Measurements from ENCODE around the gene CD47.

CD47 gene

GRCh38 chr3:108028896-108029295 lies 61.9 kb downstream of the CD47 start:
- H3K27ac ChIP-seq: no peak overlapping the region
- TF ChIP-seq CTCF (IDR thresholded peaks at IDR 0.05) (no peak), ZFX (IDR thresholded peaks at IDR 0.05; ENCODE audit: borderline replicate concordance) (no peak)

DNA sequence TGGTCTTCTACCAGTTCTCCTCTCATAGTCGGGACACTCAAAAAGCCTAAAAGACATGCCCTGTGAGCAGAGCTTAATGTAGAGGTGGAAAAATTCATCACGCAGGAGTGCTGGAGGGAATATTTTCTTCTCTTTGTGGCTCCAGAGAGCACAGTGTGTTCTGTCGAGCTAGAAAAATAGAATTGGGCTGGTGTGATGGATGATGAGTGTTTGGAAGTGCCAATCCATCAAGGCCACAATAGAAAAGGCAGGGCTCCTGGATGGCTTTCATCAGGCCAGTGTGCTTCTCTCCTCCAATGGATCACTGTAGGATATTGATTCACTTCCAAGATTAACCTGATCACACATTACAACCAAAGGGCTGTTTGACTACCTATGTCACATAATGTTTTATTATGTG lies 65.7 kb downstream of the CD47 start:
- TF ChIP-seq ZFX (IDR thresholded peaks at IDR 0.05; ENCODE audit: borderline replicate concordance): no peak
- no peak for TF ChIP-seq CTCF (IDR thresholded peaks at IDR 0.05)
- no peak overlapping the region for H3K27ac ChIP-seq

DNA sequence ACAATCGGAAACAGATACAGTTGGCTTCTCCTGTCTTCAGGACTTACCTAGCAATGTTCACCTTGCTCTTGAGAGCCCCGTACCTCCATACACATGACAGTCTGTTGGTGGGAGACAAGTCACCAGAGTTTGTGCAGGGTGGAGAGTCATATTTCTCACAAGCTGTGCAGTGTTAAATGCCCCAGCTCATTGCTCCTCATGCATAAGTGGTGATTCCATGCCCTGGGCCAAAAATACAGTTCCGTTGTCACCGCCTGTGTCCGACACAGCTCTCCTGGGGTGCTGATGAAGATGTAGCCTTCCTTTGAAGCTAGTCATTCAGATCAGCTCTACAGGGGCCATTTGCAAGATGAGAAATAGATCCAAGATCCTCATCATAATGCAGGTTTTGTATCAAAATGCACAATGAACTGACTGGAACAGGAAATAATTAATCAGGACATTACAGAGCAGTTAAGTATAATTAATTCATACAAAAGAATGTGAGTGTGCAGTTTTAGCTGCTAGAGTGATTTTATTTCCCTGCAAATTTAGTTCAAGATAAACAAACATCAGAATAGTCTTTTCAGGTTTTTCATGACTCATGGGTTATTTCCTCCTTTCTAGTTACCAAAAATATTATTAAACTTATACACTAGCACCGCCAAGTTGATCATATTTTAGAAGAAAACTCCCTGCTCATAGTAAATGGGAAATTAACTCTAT lies 66.5 kb downstream of the CD47 start:
- no peak overlapping the region for H3K27ac ChIP-seq
- TF ChIP-seq CTCF (IDR thresholded peaks at IDR 0.05) (no peak), ZFX (IDR thresholded peaks at IDR 0.05; ENCODE audit: borderline replicate concordance) (no peak)

DNA sequence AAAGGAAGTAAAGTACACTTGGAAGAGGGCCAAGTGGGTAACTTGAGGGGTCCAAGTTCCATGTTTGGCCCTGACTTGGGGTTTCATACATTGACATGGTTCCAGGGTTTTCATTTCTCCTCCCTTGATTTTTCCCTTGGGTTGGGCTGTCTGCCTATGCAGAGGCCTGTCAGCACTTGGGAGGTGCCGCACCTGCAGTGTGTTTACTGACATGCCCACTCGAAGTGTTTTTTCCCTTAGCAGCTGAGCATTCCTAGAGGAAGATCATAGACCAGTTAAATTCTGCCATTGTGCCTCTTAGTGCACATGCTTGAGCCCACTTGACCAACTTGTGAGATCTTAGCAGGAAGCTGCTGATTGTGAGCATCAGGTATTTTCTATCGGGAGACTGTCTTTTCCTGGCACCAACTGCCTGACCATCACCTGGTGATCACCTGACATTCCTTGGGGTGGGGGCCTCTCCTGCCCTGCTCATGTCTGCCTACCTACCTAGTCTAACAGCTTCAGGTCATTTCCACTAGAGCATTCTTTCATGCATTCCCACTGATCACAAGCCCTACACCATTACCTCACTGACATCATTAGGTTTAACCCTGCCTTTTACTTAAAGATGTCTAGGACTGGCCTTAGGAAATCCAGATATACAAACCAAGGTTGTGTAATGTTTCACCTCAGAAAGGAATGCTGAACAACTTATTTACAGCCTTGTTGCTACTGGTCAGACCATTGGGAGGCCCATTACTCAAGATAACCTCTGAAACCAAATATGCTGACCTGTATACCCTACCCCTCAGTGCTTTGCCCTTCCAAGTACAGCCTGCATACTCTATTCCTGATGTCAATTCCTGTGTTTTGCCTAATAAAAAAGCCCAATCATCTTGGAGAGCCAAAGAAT lies 68.3 kb downstream of the CD47 start:
- no peak overlapping the region for H3K27ac ChIP-seq
- no peak for TF ChIP-seq ZFX (IDR thresholded peaks at IDR 0.05; ENCODE audit: borderline replicate concordance)

DNA sequence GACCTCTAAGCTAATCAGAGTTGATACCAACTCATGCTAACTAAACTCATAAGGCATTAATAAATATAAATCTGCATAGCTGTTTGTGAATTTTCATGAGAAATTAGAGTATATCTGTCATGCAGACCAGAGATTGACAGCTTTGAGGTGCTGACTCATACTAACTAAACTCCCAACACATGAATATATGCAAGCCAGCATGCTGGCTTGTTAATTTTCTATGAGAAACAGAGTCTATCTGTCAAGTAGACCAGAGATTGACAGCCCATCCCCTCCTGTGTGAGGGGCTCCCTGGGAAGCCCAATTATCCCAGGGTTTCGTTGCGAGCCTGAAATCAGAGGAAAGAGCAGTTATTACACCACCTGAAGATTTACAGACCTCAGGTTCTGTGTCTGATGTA lies 69.3 kb downstream of the CD47 start:
- TF ChIP-seq ZFX (IDR thresholded peaks at IDR 0.05; ENCODE audit: borderline replicate concordance) (no peak), CTCF (IDR thresholded peaks at IDR 0.05) (no peak)

GRCh38 chr3:108021131-108021530 lies 69.7 kb downstream of the CD47 start:
- TF ChIP-seq ZFX (IDR thresholded peaks at IDR 0.05; ENCODE audit: borderline replicate concordance) (no peak), CTCF (IDR thresholded peaks at IDR 0.05) (no peak)
- no peak overlapping the region for H3K27ac ChIP-seq

More for the DNA sequence above, 69.3 kb downstream of the CD47 start:
- no peak overlapping the region for H3K27ac ChIP-seq

DNA sequence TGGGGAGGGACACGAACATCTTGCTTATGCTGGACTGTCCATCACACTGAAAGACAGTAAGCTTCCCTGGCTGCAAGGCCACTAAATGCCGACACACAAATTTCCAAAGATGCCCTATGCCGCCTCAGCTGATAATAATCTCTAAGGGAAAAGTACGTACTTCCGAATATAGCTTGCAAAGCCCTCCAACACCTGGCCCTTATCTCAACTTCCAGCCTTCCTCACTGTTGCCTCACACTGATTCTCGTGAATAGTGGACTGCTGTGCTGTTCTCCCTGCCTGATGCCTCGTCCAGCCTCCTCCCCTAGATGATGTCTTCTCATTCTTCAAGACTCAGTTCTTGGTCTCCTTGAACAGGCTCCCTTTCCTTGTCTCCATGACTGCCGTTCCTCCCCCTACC lies 72.3 kb downstream of the CD47 start:
- no peak for TF ChIP-seq ZFX (IDR thresholded peaks at IDR 0.05; ENCODE audit: borderline replicate concordance)
- TF ChIP-seq CTCF (IDR thresholded peaks at IDR 0.05): no peak
- H3K27ac ChIP-seq: no peak overlapping the region

Data from 22Rv1 (cell line).